ENCODE data around the gene COL21A1.

The COL21A1 gene

GRCh38 chr6:56211724-56212123, 35.7 kb downstream of the COL21A1 start:
- TF ChIP-seq ZFX (IDR thresholded peaks at IDR 0.05), result no peak
- no peak for TF ChIP-seq CTCF (conservative IDR thresholded peaks at IDR 0.05)
- H3K27ac ChIP-seq, result no peak overlapping the region

GRCh38 chr6:56204134-56204533, 43.2 kb downstream of the COL21A1 start:
- TF ChIP-seq CTCF (conservative IDR thresholded peaks at IDR 0.05), result no peak
- TF ChIP-seq ZFX (IDR thresholded peaks at IDR 0.05), result no peak
- H3K27ac ChIP-seq, result no peak overlapping the region

GRCh38 chr6:56199956-56200355, 47.4 kb downstream of the COL21A1 start:
- no peak overlapping the region for H3K27ac ChIP-seq
- no peak for TF ChIP-seq CTCF (conservative IDR thresholded peaks at IDR 0.05)
- no peak for TF ChIP-seq ZFX (IDR thresholded peaks at IDR 0.05)

- H3K27ac ChIP-seq, result no peak overlapping the region
- no peak for TF ChIP-seq ZFX (IDR thresholded peaks at IDR 0.05)
- TF ChIP-seq CTCF (conservative IDR thresholded peaks at IDR 0.05), result no peak
These were observed 53.5 kb downstream of the COL21A1 start for GRCh38 chr6:56193846-56194245.

- TF ChIP-seq CTCF (conservative IDR thresholded peaks at IDR 0.05), result no peak
- TF ChIP-seq ZFX (IDR thresholded peaks at IDR 0.05), result no peak
- no peak overlapping the region for H3K27ac ChIP-seq
These were observed 59.0 kb downstream of the COL21A1 start for GRCh38 chr6:56188429-56188828.

GRCh38 chr6:56187686-56188085, 59.7 kb downstream of the COL21A1 start:
- no peak overlapping the region for H3K27ac ChIP-seq
- TF ChIP-seq ZFX (IDR thresholded peaks at IDR 0.05) (no peak), CTCF (conservative IDR thresholded peaks at IDR 0.05) (no peak)

- TF ChIP-seq CTCF (conservative IDR thresholded peaks at IDR 0.05) (no peak), ZFX (IDR thresholded peaks at IDR 0.05) (no peak)
These were observed 70.6 kb downstream of the COL21A1 start for GRCh38 chr6:56176741-56177140.

More at GRCh38 chr6:56176741-56177140, 70.6 kb downstream of the COL21A1 start:
- H3K27ac ChIP-seq, result no peak overlapping the region

Data from C4-2B (cell line).